T-helper 1 cell treated with Interleukin-12 subunit alpha and Interleukin-12 subunit beta and Interleukin-4 antibody, amounts not matched to agents 30 ng/mL and 1 ng/mL, for 36 hours (primary cell): Measurements from ENCODE around the gene SLC66A2. TPM values are rescaled to one million over a fixed set of nuclear protein-coding genes. Genes with fewer than 3 reads are reported as not detected.
"Not testable (repeated sequence)": the region's sequence is repeated elsewhere in the genome, so short reads cannot be mapped to it uniquely, and the experiment has no call there.

Source experiments
- intact Hi-C: fragments of 100-400 bp; cut with micrococcal nuclease; formaldehyde crosslinking; loops from one replicate; pipeline ENCODE4 v1.15.1; 2024
- total RNA-seq: library from RNA; stranded (reverse); gene quantifications from 2 replicates; pipeline ENCODE4 v1.2.3, GENCODE V29; 2022

Gene SLC66A2
- 39.1 and 41.1 TPM in 2 replicates for total RNA-seq

- intact Hi-C loops, result loop anchor here (1.0 to 5.0 kb wide), 9 partner anchors 9 to 559 kb away; partner anchors contain the start of genes ADNP2, CTDP1, HSBP1L1 and RBFA
Measured at GRCh38 chr18:79951545-79952455, at the start of gene SLC66A2. SLC66A2 (minus strand) TSS chr18:79951653; CDS start chr18:79950926, 727 bp downstream.

DNA sequence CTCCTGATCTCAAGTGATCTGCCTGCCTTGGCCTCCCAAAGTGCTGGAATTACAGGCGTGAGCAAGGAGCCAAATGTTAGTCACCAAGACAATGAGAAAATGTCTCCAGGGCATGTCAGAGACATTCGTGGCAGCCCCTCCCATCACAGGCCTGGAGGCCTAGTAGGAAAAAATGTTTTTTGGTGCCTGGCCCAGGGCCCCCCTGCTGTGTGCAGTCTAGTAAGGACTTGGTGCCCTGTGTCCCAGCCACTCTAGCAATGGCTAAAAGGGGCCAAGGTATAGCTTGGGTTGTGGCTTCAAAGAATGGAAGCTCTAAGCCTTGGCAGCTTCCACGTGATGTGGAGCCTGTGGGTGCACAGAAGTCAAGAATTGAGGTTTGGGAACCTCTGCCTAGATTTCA lies 49.4 kb upstream of the SLC66A2 start:
- intact Hi-C loops, result no loop called here

DNA sequence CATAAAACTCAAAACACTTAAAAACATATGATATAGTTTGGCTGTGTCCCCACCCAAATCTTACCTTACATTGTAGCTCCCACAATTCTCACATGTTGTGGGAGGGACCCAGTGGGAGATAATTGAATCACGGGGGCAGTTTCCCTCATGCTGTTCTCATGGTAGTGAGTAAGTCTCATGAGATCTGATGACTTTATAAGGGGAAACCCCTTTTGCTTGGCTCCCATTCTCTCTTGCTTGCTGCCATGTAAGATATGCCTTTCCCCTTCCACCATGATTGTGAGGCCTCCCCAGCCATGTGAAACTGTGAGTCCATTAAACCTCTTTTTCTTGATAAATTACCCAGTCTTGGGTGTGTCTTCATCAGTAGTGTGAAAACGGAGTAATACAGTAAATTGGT lies 48.2 kb upstream of the SLC66A2 start:
- intact Hi-C loops, result not testable (repeated sequence)

- intact Hi-C loops, result no loop called here
Measured at GRCh38 chr18:79991494-79991893, 40.0 kb upstream of the SLC66A2 start.

GRCh38 chr18:79989195-79989497 lies 37.7 kb upstream of the SLC66A2 start:
- intact Hi-C loops, result loop anchor here (2.0 kb wide), 2 partner anchors 166 to 582 kb away; no protein-coding TSS in a partner anchor

- intact Hi-C loops, result loop anchor here (1.0 to 2.0 kb wide), 9 partner anchors 23 to 919 kb away; partner anchors contain the start of genes ADNP2, ATP9B, CTDP1 and RBFA
Measured at GRCh38 chr18:79988451-79989194, 37.2 kb upstream of the SLC66A2 start, which contains the start of gene TXNL4A. TXNL4A (minus strand) TSS chr18:79988563; CDS start chr18:79988392, 171 bp downstream.

DNA sequence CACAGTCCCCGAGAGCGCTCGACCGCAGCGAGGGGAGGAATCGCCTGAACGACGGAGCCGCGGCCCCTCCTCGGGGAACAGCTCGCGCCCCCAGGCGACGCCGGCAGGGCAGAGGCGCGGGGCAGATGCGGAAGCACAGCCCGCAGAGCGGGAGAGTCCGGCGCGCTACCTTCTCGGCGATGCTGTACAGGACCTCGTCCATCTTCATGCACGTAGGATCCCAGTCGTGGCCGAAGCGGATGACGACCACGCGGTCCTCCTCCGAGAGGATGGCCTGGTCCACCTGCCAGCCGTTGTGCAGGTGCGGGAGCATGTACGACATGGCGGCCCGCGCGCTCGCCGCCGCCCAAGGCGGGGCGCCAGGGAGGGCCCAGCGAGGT lies 36.6 kb upstream of the SLC66A2 start:
- intact Hi-C loops, result loop anchor here (1.0 to 2.0 kb wide), 9 partner anchors 23 to 919 kb away; partner anchors contain the start of genes ADNP2, ATP9B, CTDP1 and RBFA

- intact Hi-C loops, result no loop called here
Measured at GRCh38 chr18:79987566-79987965, 36.1 kb upstream of the SLC66A2 start.

- intact Hi-C loops, result no loop called here
Measured at GRCh38 chr18:79986726-79987125, 35.3 kb upstream of the SLC66A2 start.

- intact Hi-C loops, result no loop called here
Measured at GRCh38 chr18:79985172-79985571, 33.7 kb upstream of the SLC66A2 start.

- intact Hi-C loops, result no loop called here
Measured at GRCh38 chr18:79983793-79984192, 32.3 kb upstream of the SLC66A2 start.

DNA sequence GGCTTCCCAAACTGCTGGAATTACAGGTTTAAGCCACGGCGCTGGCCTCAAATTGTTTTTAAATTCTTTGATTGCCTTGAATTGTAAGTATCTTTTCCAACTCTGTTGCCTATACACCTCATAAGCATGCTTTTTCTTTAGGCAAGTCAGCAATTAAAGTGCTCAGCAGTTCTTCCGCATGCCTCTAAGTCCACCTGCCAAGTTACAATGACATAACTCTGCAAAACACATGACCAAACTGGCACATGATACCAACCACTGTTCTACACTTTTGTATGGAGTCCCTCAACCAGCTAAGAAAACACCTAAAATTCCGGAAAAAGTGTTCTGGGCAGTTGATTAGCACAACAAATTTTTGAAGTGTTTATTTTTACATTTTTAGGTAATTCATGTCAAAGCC lies 31.8 kb upstream of the SLC66A2 start:
- intact Hi-C loops, result no loop called here

DNA sequence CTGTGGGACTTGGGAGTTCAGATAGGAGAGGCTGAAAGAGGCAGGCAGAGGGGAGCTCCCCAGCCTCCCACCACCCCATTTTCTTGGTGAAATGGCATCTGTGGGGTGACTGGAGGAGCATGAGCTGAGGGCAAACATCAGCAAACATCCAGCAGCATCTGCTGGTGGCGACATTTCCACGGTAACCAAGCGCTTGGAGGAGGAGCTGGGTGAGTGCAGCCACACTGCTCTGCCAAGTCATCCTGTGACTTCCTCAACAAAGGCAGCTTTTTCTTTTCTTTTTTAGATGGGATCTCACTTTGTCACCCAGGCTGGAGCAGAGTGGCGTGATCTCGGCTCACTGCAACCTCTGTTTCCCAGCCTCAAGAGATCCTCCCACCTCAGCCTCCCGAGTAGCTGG lies 31.3 kb upstream of the SLC66A2 start:
- intact Hi-C loops, result no loop called here

DNA sequence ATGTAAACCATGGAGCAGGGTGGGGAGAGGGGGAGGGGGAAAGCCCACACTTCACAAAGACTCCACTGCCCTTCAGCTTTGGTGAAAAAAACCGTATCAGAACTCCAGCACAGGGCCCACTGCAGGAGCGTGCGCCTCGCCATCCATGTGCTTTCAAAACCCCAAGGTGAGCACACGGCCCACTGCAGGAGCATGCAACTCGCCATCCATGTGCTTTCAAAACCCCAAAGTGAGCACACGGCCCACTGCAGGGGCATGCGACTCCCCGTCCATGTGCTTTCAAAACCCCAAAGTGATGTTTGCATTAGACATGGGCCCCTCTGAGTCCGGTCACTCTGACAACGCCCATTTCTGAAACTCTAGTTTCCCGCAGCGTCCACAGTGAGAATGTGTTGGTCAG lies 29.1 kb upstream of the SLC66A2 start:
- intact Hi-C loops, result no loop called here

GRCh38 chr18:79979843-79980242 lies 28.4 kb upstream of the SLC66A2 start:
- intact Hi-C loops, result no loop called here

DNA sequence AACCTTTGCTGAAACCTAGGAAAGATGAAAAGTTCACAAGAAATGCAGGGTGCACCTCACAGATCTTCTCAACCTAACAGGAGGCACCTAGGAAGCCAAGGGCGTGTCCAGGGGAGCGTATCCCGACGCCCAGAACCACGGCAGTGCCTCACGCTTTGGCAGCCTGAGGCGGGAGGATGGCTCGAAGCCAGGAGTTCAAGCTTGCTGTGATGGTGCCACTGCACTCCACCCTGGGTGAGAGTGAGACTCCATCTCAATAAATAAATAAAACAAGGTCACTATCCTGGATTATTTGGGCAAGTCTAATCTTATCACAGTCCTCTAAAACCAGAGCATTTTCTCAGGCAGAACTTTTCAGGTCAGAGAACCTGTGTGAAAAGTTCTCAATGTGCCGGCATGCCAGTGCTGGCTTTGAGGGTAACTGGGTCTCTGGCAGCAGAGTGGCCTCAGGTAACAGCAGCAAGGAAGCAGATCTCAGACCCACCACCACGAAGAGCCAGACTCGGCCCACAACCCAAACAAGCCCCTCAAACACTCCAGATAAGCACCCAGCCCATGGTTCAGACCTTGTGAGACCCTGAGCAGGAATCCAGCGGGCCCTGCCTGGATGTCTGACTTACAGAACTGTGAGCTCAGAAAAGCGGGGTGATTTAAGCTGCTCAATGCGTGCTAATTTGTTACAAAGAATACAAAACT lies 24.7 kb upstream of the SLC66A2 start:
- intact Hi-C loops, result no loop called here

DNA sequence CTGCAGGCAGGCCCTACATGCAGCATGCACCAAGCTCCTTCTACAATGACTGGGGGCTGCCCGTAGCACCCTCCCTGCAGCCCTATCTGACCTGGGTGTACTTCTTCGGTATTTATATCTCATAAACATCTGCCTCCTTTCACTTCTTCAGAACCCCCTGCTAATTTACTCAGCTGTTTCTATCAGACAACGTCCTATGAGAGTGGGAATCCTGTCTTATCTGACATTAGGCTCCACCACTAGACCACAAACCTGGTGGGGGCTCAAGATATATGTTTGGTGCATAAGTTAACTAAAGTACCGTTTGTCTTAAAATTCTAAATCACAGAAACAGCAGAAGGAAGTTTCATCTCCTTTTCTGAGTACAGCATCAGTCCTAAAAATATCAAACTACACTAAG lies 23.6 kb upstream of the SLC66A2 start:
- intact Hi-C loops, result no loop called here

DNA sequence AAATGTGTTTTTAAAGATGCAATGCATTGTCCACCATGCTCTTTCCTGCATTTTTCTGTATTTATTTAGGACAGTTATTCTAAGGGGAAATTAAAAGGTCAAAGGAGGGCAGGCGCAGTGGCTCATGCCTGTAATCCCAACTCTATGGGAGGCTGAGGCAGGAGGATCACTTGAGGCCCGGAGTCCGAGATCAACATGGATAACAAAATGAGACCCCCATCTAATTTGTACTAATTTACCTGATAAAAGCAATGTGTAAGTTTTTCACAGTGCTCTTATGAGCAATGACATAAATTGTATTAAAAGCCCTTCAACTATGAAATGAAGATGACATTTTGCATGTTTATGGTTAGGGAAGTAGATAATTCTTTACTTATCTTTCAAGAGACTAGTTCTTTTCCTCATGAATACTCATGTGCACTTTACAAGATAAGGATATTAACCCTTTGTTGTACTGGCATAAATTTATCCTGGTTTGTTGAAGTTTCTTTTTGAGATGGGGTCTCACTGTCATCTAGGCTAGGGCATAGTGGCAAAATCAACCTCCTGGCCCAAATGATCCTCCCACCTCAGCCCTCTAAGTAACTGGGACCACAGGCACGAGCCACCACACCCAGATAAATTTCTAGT lies 22.7 kb upstream of the SLC66A2 start:
- intact Hi-C loops, result no loop called here

- intact Hi-C loops, result no loop called here
Measured at GRCh38 chr18:79973517-79973916, 22.1 kb upstream of the SLC66A2 start.

DNA sequence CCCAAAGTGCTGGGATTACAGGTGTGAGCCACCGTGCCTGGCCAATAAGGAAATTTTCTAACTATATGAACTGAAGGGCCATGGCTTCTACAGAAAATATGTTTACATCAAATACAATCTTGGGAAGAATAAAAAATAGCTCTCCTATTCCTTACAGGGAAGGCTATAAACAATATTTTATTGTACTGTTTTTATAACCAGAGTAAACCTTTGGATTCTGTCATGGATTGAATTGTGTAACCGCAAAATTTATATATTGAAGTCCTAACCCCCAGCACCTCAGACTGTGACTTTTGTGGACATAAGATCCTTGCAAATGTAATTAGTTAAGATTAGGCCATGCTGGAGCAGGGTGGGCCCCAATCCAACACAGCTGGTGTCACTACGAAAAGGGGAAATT lies 21.3 kb upstream of the SLC66A2 start:
- intact Hi-C loops, result no loop called here

DNA sequence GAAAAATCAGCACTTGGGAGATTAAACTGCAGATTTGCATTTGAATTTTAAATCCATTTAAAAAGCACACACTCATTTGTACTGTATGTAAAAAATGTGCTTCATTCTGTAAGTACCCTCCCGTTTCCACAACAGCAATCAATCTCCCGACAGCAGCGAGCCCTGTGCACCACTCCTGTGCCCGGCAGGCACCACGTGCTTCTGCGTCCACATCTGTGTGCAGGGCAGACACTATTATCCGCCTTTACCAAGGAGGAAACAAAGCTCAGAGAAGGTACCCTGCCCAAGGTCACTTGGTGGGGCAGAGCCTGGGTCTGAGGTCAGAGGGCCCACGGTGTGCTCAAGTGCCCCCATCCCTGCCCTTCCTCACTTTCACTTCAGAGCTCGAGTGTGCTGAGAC lies 20.5 kb upstream of the SLC66A2 start:
- intact Hi-C loops, result no loop called here
